ENCODE measurements around the gene RPL6. TPM values are rescaled to one million over a fixed set of nuclear protein-coding genes. Genes with fewer than 3 reads are reported as not detected.

The RPL6 gene
- total RNA-seq, 2 experiments from 2014 or later: 1,069 to 1,087 TPM

GRCh38 chr12:112381883-112382796, 27.3 kb downstream of the RPL6 start, which contains the start of gene HECTD4:
TSS of gene HECTD4 (minus strand) at chr12:112382431. CDS start at chr12:112382128, 303 bp downstream.
- peaks cover 26% of the 10 kb centered on the region for H3K4me1 Mint-ChIP-seq
- no peaks in the 10 kb centered on the region for H3K9me3 Mint-ChIP-seq
- no peaks in the 10 kb centered on the region for H3K36me3 Mint-ChIP-seq
- ATAC-seq (ENCODE audit: low read depth) (peak; percentile 96), DNase-seq (peak; percentile 97)
- peak within 1 kb of the TSS; percentile 98 for H3K4me3 Mint-ChIP-seq
- H3K27ac Mint-ChIP-seq: peak within 1 kb of the TSS; percentile 93
- POLR2A ChIA-PET: interaction anchor here (0.5 to 1.1 kb wide), 2 partner anchors 12 to 596 kb away, joined by 3 read pairs; partner anchors contain the start of gene OAS2
- no peaks in the 10 kb centered on the region for H3K27me3 Mint-ChIP-seq

- Mint-ChIP-seq H3K4me3 (peak overlapping the region; percentile 94), H3K9me3 (no peaks in the 10 kb centered on the region), H3K36me3 (no peaks in the 10 kb centered on the region), H3K27me3 (no peaks in the 10 kb centered on the region), H3K4me1 (peaks cover 22% of the 10 kb centered on the region), H3K27ac (peak overlapping the region; percentile 86)
- POLR2A ChIA-PET: interaction anchor here (1.1 kb wide), 1 partner anchor 597 kb away, joined by 3 read pairs; the partner anchor contains the start of gene OAS2
- ATAC-seq (ENCODE audit: low read depth) (peak; percentile 24), DNase-seq (no peak)
Measured at GRCh38 chr12:112381406-112381882, 28.0 kb downstream of the RPL6 start.

GRCh38 chr12:112380663-112381405, 28.6 kb downstream of the RPL6 start:
- POLR2A ChIA-PET: interaction anchor here (1.1 kb wide), 1 partner anchor 598 kb away, joined by 3 read pairs; the partner anchor contains the start of gene OAS2
- Mint-ChIP-seq H3K36me3 (no peaks in the 10 kb centered on the region), H3K27me3 (no peaks in the 10 kb centered on the region), H3K27ac (peak overlapping the region; percentile 86), H3K4me1 (peaks cover 21% of the 10 kb centered on the region), H3K9me3 (no peaks in the 10 kb centered on the region), H3K4me3 (peak overlapping the region; percentile 94)
- ATAC-seq (ENCODE audit: low read depth): no peak
- peak; percentile 45 for DNase-seq

- DNase-seq (no peak), ATAC-seq (ENCODE audit: low read depth) (no peak)
- no peaks in the 10 kb centered on the region for H3K27me3 Mint-ChIP-seq
- no peak overlapping the region for H3K27ac Mint-ChIP-seq
- H3K4me1 Mint-ChIP-seq: peaks cover 14% of the 10 kb centered on the region
- H3K9me3 Mint-ChIP-seq: no peaks in the 10 kb centered on the region
- H3K36me3 Mint-ChIP-seq: peaks cover 4% of the 10 kb centered on the region
- H3K4me3 Mint-ChIP-seq: no peak overlapping the region
- POLR2A ChIA-PET: no interaction called here
Measured at GRCh38 chr12:112375105-112375504, 34.3 kb downstream of the RPL6 start.

GRCh38 chr12:112374166-112374740, 35.2 kb downstream of the RPL6 start:
- peaks cover 14% of the 10 kb centered on the region for H3K4me1 Mint-ChIP-seq
- H3K9me3 Mint-ChIP-seq: no peaks in the 10 kb centered on the region
- H3K36me3 Mint-ChIP-seq: peaks cover 4% of the 10 kb centered on the region
- no peaks in the 10 kb centered on the region for H3K27me3 Mint-ChIP-seq
- DNase-seq: no peak
- no peak overlapping the region for H3K4me3 Mint-ChIP-seq
- no peak for ATAC-seq (ENCODE audit: low read depth)
- POLR2A ChIA-PET: no interaction called here
- H3K27ac Mint-ChIP-seq: no peak overlapping the region

- DNase-seq (no peak), ATAC-seq (ENCODE audit: low read depth) (no peak)
- H3K27me3 Mint-ChIP-seq: no peaks in the 10 kb centered on the region
- peaks cover 12% of the 10 kb centered on the region for H3K4me1 Mint-ChIP-seq
- H3K9me3 Mint-ChIP-seq: no peaks in the 10 kb centered on the region
- H3K27ac Mint-ChIP-seq: no peak overlapping the region
- no peak overlapping the region for H3K4me3 Mint-ChIP-seq
- POLR2A ChIA-PET: no interaction called here
- H3K36me3 Mint-ChIP-seq: peaks cover 4% of the 10 kb centered on the region
Measured at GRCh38 chr12:112370868-112371510, 38.4 kb downstream of the RPL6 start.

GRCh38 chr12:112370199-112370598, 39.2 kb downstream of the RPL6 start:
- Mint-ChIP-seq H3K9me3 (no peaks in the 10 kb centered on the region), H3K4me3 (no peak overlapping the region), H3K27ac (no peak overlapping the region), H3K36me3 (peaks cover 3% of the 10 kb centered on the region), H3K4me1 (peaks cover 12% of the 10 kb centered on the region), H3K27me3 (no peaks in the 10 kb centered on the region)
- DNase-seq: no peak
- POLR2A ChIA-PET: no interaction called here
- no peak for ATAC-seq (ENCODE audit: low read depth)

GRCh38 chr12:112368856-112369255, 40.5 kb downstream of the RPL6 start:
- no peak overlapping the region for H3K4me3 Mint-ChIP-seq
- POLR2A ChIA-PET: no interaction called here

GRCh38 chr12:112367965-112368364, 41.4 kb downstream of the RPL6 start:
- Mint-ChIP-seq H3K27ac (no peak overlapping the region), H3K9me3 (no peaks in the 10 kb centered on the region), H3K4me3 (no peak overlapping the region), H3K4me1 (peaks cover 8% of the 10 kb centered on the region), H3K27me3 (no peaks in the 10 kb centered on the region), H3K36me3 (no peaks in the 10 kb centered on the region)
- DNase-seq (no peak), ATAC-seq (ENCODE audit: low read depth) (no peak)
- POLR2A ChIA-PET: no interaction called here

More at GRCh38 chr12:112368856-112369255, 40.5 kb downstream of the RPL6 start:
- Mint-ChIP-seq H3K27me3 (no peaks in the 10 kb centered on the region), H3K36me3 (no peaks in the 10 kb centered on the region), H3K4me1 (peaks cover 10% of the 10 kb centered on the region), H3K27ac (no peak overlapping the region), H3K9me3 (no peaks in the 10 kb centered on the region)
- no peak for ATAC-seq (ENCODE audit: low read depth)
- DNase-seq: no peak

- no peaks in the 10 kb centered on the region for H3K9me3 Mint-ChIP-seq
- H3K4me1 Mint-ChIP-seq: no peaks in the 10 kb centered on the region
- DNase-seq (no peak), ATAC-seq (ENCODE audit: low read depth) (no peak)
- H3K27me3 Mint-ChIP-seq: no peaks in the 10 kb centered on the region
- H3K27ac Mint-ChIP-seq: no peak overlapping the region
- H3K36me3 Mint-ChIP-seq: no peaks in the 10 kb centered on the region
- POLR2A ChIA-PET: no interaction called here
- H3K4me3 Mint-ChIP-seq: no peak overlapping the region
Measured at GRCh38 chr12:112362310-112362709, 47.1 kb downstream of the RPL6 start.

GRCh38 chr12:112361271-112361670, 48.1 kb downstream of the RPL6 start:
- ATAC-seq (ENCODE audit: low read depth) (no peak), DNase-seq (no peak)
- POLR2A ChIA-PET: no interaction called here
- Mint-ChIP-seq H3K27ac (no peak overlapping the region), H3K36me3 (peaks cover 1% of the 10 kb centered on the region), H3K4me3 (no peak overlapping the region), H3K27me3 (no peaks in the 10 kb centered on the region), H3K9me3 (no peaks in the 10 kb centered on the region), H3K4me1 (no peaks in the 10 kb centered on the region)

GRCh38 chr12:112359290-112359689, 50.1 kb downstream of the RPL6 start:
- H3K36me3 Mint-ChIP-seq: peaks cover 4% of the 10 kb centered on the region
- H3K27me3 Mint-ChIP-seq: no peaks in the 10 kb centered on the region
- POLR2A ChIA-PET: interaction anchor here (0.7 kb wide), 1 partner anchor 14 kb away, joined by 4 read pairs; no protein-coding TSS in a partner anchor
- H3K4me1 Mint-ChIP-seq: no peaks in the 10 kb centered on the region
- DNase-seq (no peak), ATAC-seq (ENCODE audit: low read depth) (no peak)
- no peaks in the 10 kb centered on the region for H3K9me3 Mint-ChIP-seq
- H3K4me3 Mint-ChIP-seq: no peak overlapping the region
- H3K27ac Mint-ChIP-seq: no peak overlapping the region

GRCh38 chr12:112357214-112357613, 52.2 kb downstream of the RPL6 start:
- Mint-ChIP-seq H3K4me3 (no peak overlapping the region), H3K36me3 (peaks cover 4% of the 10 kb centered on the region), H3K27ac (no peak overlapping the region), H3K4me1 (peaks cover 3% of the 10 kb centered on the region), H3K27me3 (no peaks in the 10 kb centered on the region), H3K9me3 (no peaks in the 10 kb centered on the region)
- POLR2A ChIA-PET: no interaction called here
- DNase-seq (no peak), ATAC-seq (ENCODE audit: low read depth) (no peak)
